Right forelimb (tissue), 1 donor: Measurements from ENCODE around the gene ZNF823.
A peak's percentile ranks its signal among the peaks of the same experiment; 100 is the strongest.
"Not testable (repeated sequence)": the region's sequence is repeated elsewhere in the genome, so short reads cannot be mapped to it uniquely, and the experiment has no call there.

ENCODE experiments used
- DNase-seq: peaks from one replicate; pipeline ENCODE4 v3.0.0-alpha.2; 2018

ZNF823 gene

DNA sequence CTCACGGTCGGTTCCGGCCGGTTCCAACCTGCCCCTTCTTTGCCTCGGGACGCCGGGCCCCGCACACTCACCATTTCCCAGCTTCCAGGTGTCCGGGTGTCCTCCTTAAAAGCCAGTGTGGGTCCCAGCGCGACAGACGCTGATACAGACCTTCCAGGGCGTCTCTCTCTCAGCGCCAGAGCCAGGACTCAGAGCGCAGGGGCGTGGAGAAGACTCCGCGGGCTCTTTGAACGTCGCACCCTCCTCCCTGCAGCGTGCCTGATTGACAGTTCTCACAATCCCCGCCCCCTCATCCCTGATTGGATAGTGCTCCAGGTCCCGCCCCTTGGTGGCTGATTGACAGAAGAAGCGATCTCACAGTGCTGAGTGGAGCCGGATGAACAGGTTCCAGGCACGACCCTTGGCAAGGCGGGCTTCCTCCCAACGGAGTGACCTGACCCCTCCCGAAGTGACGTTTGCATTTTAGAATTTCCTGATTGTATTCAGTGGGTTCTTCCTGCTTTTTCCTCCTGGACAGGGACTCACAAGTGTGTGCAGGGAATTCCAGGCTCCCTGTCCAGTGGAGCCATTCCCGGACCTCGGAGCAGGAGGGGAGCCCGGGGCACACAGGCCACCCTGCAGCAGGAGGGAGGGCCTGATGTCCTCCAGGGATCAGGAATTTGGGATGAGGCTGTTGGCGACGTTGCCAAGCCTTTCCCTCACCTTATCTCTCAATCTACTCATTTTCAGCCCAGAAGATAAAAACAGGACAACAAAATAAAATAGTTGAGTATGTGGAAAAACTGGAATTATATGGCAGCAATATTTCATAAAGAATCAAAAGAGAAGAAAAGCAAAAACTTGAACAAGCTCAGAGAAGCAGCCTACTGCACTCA is at the start of gene ZNF823:
Gene ZNF823 (minus strand): TSS at position 201 of the 875 bp plus-strand sequence. CDS start 127 bp downstream, at position 74.
- DNase-seq, result peak; percentile 99

DNA sequence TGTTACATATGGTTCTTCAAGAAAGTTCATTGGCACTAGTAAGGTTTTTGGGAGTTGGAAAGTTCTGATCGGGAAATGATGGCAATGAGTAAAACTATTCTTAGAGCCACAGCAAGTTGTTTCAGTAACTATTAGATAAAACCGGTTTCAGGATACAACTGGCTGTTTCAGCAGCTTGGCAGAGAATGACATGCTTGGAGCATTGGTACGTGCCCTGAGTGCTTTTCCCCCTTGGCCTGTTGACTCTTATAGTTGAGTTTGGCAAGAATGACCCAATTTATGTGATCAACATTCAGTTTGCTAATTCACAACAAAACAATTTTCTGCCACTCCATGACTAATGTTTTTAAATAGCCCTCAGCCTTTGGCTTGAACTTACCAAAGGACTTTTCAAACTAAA is 48.8 kb upstream of the ZNF823 start:
- no peak for DNase-seq

DNA sequence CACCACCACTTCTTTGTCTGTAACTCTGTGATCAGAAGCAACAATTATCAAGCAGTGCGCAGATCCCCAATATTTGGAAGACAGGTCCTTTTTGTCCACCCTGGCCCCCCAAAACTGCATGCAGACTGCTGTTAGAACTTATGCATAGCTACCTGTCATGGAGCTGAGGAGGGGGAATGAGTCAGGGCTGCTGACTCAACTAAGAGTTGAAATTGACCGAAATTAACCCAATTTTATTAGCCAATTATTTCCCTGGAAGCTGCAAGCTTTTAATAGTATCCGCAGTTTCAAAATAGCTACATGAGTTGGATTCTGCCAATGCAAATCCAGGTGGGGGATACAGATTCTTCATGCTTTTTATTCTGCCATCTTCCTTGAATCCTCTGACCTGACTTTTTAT is 45.6 kb upstream of the ZNF823 start:
- DNase-seq, result no peak

DNA sequence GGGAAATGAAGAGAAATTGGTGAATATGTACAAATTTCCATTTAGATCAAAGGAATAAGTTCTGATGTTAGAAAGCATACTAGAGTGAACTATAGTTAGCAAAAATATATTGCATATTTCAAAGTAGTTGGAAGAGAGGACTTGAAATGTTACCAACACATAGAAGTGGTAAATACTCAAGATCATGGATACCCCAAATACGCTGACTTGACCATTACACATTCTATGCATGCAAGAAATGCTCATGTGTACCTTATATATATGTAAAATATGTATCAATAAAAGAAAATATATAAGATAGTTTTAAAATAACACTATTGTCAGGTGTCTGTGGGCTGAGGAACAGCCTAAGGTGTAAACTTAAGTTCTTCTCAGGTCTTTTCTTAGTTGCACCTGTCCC is 45.0 kb upstream of the ZNF823 start:
- no peak for DNase-seq

DNA sequence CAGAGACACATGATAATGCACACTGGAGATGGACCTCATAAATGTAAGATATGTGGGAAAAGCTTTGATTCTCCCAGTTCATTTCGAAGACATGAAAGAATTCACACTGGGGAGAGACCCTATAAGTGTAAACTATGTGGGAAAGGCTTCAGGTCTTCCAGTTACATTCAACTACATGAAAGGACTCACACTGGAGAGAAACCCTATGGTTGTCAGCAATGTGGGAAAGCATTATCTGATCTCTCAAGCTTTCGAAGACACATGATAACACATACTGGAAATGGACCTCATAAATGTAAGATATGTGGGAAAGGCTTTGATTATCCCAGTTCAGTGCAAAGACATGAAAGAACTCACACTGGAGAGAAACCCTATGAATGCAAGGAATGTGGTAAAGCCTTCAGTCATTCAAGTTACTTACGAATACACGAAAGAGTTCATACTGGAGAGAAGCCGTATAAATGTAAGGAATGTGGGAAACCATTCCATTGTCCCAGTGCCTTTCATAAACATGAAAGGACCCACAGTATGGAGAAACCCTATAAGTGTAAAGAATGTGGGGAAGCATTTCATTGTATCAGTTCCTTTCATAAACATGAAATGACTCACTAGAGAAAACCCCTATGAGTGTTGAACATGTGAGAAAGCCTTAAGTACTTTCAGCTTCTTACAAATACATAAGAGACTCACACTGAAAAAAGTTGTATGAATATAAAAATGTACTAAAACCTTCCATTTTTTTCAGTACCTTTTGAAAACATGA is 42.7 kb upstream of the ZNF823 start:
- no peak for DNase-seq

DNA sequence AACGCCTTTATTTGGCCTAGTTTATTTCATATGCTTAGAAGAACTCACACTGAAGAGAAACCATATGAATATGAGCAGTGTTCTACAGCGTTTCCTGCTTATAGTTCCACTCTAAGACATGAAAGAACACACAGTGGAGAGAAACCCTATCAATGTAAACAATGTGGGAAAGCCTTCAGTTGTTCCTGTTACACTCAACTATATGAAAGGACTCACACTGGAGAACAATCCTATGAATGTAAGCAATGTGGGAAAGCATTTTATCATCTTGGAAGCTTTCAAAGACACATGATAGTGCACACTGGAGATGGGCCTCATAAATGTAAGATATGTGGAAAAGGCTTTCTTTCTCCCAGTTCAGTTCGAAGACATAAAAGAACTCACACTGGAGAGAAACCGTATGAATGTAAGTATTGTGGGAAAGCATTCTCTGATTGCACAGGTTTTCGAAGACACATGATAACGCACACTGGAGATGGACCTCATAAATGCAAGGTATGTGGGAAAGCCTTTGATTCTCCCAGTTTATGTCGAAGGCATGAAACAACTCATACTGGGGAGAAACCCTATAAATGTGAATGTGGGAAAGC is 41.8 kb upstream of the ZNF823 start:
- DNase-seq, result no peak

DNA sequence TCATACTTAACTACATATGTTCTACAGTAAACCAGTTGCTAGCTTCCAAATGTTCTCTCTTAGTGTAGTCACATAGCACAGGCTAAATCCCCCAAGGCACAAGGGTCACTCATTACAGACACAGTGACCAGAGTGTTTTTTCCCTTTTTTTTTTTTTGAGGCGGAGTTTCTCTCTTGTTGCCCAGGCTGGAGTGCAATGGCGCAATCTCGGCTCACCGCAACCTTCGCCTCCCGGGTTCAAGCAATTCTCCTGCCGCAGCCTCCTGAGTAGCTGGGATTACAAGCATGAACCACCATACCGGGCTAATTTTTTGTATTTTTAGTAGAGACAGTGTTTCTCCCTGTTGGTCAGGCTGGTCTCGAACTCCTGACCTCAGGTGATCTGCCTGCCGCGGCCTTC is 37.9 kb upstream of the ZNF823 start:
- not testable (repeated sequence) for DNase-seq

DNA sequence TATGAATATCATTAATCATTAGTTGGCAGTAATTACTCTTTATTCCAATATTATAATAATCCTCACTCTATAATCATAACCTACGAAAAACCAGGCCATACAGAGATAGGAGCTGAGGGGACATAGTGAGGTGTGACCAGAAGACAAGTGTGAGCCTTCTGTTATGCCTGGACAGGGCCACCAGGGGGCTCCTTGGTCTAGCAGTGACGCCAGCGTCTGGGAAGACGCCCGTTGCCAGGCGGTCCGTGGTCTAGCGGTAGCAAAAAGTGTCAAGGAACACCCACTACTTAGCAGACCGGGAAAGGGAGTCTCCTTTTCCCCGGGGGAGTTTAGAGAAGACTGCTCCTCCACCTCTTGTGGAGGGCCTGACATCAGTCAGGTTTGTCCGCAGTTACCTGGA is 32.8 kb upstream of the ZNF823 start:
- DNase-seq, result not testable (repeated sequence)

DNA sequence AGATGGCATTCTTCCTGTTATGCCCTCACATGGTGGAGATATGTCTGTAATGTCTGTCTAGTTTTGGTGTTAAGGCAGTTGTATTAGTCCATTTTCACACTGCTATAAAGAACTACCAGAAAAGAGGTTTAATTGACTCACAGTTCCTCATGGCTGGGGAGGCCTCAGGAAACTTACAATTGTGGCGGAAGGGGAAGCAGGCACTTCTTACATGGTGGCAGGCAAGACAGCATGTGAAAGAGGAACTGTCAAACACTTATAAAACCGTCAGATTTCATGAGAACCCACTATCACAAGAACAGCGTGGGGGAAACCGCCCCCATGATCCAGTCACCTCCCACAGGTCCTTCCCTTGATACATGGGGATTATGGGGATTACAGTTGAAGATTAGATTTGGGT is 31.2 kb upstream of the ZNF823 start:
- DNase-seq, result no peak

DNA sequence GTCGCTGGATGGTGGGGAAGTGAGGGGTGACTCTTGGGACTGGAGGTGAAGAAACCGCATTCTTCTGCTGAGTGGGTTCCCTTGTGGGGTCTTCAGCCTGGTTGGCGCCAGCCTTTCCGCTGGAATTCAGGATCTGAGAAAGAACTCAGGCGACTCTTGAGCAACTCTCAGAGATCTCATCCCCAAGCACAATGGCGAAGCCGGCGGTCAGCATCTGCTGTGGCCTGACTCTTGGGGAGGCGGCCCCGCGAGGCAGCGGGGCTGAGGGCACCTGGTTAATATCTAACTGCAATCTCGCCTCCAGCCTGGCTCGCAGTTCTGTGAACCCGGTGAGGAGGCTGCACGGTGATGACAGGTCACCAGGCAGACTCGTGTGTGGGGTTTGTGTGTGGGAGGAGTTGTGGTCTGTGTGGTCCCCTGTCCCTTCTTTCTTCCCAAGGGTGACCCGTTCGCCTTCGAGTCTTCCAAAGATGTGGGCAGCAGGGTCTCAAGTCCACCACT is 28.9 kb upstream of the ZNF823 start:
- DNase-seq, result no peak

DNA sequence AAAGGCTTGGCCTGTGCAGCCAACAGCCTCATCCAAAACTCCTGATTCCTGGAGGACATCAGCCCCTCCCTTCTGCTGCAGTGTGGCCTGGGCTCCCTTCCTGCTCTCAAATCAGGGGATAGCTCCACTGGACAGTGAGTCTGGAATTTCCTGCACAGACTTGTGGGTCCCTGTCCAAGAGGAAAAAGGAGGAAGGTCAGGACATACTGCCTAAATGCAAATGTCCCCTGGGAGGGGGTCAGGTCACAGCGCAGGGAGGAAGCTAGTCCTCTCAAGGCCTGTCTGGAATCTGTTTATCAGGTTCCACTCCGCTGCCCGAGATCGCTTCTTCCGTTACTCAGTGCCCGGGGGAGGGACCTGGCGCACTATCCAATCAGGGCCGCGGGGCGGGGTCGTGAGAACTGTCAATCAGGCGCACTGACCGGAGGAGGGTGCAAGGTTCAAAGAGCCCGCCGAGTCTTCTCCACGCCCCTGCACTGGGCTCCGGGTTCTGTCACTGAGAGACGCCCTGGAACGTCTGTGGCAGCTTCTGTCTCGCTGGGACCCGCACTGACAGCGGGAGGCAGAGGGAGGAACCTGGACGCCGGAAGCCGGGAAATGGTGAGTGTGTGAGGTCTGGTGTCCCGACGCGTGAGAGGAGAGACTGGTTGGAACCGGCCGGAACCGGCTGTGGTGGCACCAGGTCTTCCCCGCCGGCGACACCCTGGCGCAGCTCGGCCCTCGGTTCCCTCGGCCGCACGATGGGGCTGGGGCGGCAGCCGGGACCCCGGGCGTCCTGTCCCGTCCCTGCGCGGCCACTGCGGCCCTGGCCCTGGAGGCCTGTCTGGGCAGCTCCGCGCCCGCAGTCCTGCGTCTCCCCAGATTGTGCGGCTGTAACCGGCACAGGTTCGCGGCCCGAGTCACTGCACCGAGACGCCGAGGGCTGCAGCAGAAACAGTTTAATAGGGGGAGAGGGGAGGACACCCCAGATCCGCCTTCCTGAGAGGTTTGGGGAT is 28.1 kb upstream of the ZNF823 start, which contains the start of gene ZNF441:
Gene ZNF441 (plus strand): TSS at position 404 of the 995 bp plus-strand sequence. CDS start 194 bp downstream, at position 598.
- DNase-seq, result peak; percentile 99

DNA sequence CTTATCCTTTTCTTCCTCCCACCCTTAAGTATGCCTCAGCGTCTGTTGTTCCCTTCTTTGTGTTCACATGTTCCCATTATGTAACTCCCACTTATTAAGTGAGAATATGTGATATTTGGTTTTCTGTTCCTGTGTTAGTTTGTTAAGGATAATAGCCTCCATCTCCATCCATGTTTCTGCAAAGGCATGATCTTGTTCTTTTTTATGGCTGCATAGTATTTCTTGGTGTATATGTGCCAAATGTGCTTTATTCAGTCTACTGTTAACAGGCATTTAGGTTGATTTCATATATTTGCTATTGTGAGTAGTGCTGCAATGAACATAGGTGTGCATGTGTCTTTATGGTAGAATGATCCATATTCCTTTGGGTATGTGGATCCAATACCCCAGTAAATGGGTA is 24.9 kb upstream of the ZNF823 start:
- DNase-seq, result no peak

DNA sequence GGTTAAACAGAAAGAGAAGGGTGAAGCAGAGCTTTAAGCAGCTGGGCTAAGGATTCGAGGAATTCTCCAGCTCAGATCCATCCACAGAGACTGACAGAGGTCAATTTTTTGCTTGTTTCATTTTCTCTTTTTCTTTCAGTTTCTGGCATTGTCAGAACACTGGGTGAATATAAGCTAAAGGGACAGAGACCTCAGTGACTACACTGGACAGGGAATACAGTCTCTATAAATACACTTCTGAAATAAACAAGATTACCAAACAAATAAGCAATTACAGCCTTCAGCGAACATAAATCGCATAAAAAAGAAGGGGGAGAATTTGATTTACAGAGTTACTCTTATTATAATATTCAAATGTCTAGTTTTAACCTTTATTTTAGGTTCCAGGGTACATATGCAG is 24.4 kb upstream of the ZNF823 start:
- no peak for DNase-seq

DNA sequence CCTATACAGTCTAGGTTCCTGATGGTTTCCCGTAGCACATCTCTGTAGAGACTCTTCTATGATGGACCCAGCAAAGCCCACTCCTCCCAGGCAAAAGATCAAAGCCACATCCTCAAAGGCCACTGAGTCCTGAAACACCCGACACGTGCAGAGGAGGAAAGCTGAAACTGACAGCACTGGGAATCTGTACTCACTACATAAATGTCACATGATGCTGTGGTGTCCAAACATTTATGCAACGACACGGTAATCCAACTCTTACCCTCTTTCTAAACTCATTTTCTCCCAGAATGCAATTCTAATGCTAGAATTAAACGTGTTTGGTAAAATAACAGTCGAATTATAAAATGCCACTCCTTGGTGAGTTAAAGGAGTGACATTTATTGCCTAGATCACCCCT is 21.1 kb upstream of the ZNF823 start:
- no peak for DNase-seq

DNA sequence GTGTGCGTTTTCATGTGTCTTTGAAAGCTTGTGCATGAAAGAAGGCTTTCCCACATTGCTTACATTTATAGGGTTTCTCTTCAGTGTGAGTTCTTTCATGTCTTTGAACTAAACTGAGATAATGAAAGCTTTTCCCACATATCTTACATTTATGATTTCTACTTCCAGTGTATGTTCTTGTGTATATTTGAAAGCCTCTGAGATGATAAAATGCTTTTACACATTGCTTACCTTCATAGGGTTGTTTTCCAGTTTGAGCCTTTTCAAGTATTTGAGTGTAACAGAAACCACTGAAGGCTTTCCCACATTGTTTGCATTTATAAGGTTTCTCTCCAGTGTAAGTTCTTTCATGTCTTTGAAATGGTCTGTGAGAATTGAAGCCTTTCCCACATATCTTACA is 18.2 kb upstream of the ZNF823 start:
- no peak for DNase-seq

DNA sequence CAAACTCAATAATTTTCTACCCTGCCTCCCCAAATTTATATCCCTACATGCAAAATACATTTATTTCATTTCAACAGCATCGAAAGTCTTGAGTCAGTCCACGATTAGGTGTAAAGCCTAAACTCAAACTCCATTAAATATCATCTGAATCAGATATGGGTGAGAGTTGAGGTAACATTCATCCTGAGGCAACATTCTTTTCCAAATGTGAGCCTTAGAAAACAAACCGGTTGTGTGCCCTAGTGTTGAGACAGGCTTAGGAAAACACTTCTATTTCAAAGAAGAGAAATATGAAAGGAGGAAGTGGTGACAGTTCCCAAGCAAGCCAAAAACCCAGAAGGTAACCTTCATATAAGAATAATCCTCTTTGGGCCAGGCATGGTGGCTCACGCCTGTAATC is 15.9 kb upstream of the ZNF823 start:
- no peak for DNase-seq

DNA sequence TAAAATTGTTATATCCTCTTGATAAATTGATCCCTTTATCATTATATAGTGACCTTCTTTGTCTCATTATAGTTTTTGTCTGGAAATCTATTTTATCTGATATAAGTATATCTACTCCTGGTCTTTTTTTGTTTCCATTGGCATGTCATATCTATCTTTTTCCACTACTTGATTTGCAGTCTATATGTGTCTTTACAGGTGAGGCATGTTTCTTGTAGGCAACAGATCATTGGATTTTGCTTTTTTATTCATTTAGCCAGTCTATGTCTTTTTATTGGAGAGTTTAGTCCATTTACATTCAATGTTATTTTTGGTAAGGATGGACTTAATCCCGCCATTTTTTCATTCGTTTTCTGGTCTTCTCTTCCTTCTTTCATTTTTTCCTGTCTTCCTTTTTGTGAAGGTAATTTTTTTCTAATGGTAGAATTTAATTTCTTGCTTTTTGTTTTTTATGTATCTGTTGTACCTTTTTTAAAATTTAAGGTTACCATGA is 13.5 kb upstream of the ZNF823 start:
- no peak for DNase-seq

DNA sequence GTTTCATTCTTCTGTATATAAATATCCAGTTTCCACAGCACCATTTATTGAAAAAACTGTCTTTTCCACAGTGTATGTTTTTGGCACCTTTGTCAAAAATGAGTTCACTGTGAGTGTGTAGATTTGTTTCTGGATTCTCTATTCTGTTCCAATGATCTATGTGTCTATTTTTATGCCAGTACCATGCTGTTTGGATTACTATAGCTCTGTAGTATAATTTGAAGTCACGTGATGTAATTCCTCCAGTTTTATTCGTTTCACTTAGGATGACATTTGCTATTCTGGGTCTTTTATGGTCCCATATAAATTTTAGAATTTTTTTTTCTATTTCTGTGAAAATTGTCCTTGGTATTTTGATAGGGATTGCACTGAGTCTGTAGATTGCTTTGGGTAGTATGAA is 11.0 kb upstream of the ZNF823 start:
- DNase-seq, result no peak

DNA sequence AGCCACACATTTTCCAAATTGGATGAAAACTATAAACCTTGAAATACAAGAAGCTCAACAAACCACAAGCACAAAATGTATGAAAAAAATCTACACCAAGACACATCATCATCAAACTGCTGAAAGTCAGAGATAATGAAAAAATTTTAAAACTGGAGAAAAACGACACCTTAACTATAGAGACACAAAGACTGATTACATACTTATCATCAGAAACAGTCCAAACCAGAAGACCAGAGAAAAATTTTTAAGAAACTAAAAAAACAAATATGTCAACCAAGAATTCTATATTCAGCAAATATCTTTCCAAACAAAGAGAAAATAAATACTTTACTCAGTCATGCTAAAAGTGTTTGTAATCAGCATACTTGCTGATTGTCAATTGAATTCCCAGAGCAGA is 8.5 kb upstream of the ZNF823 start:
- DNase-seq, result no peak

DNA sequence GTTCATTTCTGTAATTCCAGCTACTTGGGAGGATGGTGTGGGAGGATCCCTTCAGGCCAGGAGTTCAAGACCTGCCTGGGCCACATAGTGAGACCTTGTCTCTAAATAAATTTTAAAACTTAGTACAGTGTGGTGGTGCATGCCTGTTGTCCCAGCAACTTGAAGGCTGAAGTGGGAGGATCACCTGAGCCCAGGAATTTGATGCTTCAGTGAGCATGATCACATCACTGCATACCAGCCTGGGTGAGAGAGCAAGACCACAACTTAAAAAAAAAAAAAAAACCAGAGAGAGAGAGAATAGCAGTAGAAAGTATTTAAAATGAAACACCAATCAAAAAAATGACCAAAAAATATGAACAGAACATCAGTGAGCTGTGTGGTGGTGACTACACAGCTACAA is 7.1 kb upstream of the ZNF823 start:
- DNase-seq, result no peak

DNA sequence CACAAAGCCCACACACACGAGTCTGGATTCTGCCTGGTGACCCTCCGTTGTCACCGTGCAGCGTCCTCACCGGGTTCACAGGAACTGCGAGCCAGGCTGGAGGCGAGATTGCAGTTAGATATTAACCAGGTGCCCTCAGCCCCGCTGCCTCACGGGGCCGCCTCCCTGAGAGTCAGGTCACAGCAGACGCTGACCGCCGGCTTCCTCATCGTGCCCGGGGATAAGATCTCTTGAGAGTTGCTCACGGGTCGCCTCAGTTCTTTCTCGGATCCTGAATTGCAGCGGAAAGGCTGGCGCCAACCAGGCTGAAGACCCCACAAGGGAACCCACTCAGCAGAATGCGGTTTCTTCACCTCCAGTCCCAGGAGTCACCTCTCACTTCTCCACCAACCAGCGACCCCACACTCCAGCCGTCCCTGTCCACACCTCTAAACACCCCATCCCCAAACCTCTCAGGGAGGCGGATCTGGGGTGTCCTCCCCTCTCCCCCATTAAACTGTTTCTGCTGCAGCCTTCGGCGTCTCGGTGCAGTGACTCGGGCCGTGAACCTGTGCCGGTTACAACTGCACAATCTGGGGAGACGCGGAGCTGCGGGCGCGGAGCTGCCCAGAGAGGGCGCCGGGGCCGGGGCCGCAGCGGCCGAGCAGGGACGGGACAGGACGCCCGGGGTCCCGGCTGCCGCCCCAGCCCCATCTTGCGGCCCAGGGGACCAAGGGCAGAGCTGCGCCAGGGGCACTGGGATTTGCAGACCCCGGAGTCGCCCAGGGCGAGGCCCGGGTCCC is 591 bp downstream of the ZNF823 start:
- DNase-seq, result peak; percentile 46
